ENCODE results near the gene SNPH.

SNPH gene

GRCh38 chr20:1334370-1334731 lies 68.3 kb downstream of the SNPH start:
- no peaks in the 10 kb centered on the region for H3K9me2 ChIP-seq (replicated peaks; ENCODE audit: insufficient read depth, low read length)
- H4K20me1 ChIP-seq (ENCODE audit: insufficient read depth, low read length): no peaks in the 10 kb centered on the region; the same call in 1 of the 2 replicates
- no peak overlapping the region for H2AFZ ChIP-seq (ENCODE audit: low read length)
- H3K4me3 ChIP-seq (ENCODE audit: low read length): no peak overlapping the region
- H3K9me3 ChIP-seq (replicated peaks; ENCODE audit: insufficient read depth, low read length): no peaks in the 10 kb centered on the region
- peaks cover 18% of the 10 kb centered on the region for H3K79me2 ChIP-seq (ENCODE audit: low read length)
- H3K4me1 ChIP-seq (ENCODE audit: low read length): no peaks in the 10 kb centered on the region
- H3K36me3 ChIP-seq (replicated peaks; ENCODE audit: insufficient read depth, low read length): no peaks in the 10 kb centered on the region
- H3K27me3 ChIP-seq (replicated peaks; ENCODE audit: insufficient read depth, low read length): no peaks in the 10 kb centered on the region
- DNase-seq: no peak
- no peak overlapping the region for H3K27ac ChIP-seq (ENCODE audit: low read length)
- no peak overlapping the region for H3K9ac ChIP-seq (ENCODE audit: low read length)
- TF ChIP-seq CTCF (IDR thresholded peaks at IDR 0.05; ENCODE audit: low read length): no peak
- TF ChIP-seq EZH2phosphoT487 (IDR thresholded peaks at IDR 0.05; ENCODE audit: low read length): no peak
- TF ChIP-seq EZH2 (optimal IDR thresholded peaks at IDR 0.05; ENCODE audit: low read depth, low read length): no peak
- no peak overlapping the region for H3K4me2 ChIP-seq (ENCODE audit: low read depth, low read length)
- H3F3A ChIP-seq (ENCODE audit: insufficient read depth, low read length): no peaks in the 10 kb centered on the region

GRCh38 chr20:1334761-1335160 lies 68.7 kb downstream of the SNPH start:
- Histone ChIP-seq H4K20me1 (ENCODE audit: insufficient read depth, low read length) (no peaks in the 10 kb centered on the region; the same call in 1 of the 2 replicates), H3K9ac (ENCODE audit: low read length) (no peak overlapping the region), H3K79me2 (ENCODE audit: low read length) (peaks cover 15% of the 10 kb centered on the region), H3K4me3 (ENCODE audit: low read length) (no peak overlapping the region), H3K9me3 (replicated peaks; ENCODE audit: insufficient read depth, low read length) (no peaks in the 10 kb centered on the region), H3K36me3 (replicated peaks; ENCODE audit: insufficient read depth, low read length) (no peaks in the 10 kb centered on the region), H3K4me1 (ENCODE audit: low read length) (no peaks in the 10 kb centered on the region), H3K4me2 (ENCODE audit: low read depth, low read length) (no peak overlapping the region), H3K27me3 (replicated peaks; ENCODE audit: insufficient read depth, low read length) (no peaks in the 10 kb centered on the region), H3K27ac (ENCODE audit: low read length) (no peak overlapping the region), H2AFZ (ENCODE audit: low read length) (no peak overlapping the region), H3F3A (ENCODE audit: insufficient read depth, low read length) (no peaks in the 10 kb centered on the region), H3K9me2 (replicated peaks; ENCODE audit: insufficient read depth, low read length) (no peaks in the 10 kb centered on the region)
- DNase-seq: no peak
- TF ChIP-seq EZH2 (optimal IDR thresholded peaks at IDR 0.05; ENCODE audit: low read depth, low read length) (no peak), CTCF (IDR thresholded peaks at IDR 0.05; ENCODE audit: low read length) (no peak), EZH2phosphoT487 (IDR thresholded peaks at IDR 0.05; ENCODE audit: low read length) (no peak)

- Histone ChIP-seq H3K9me2 (replicated peaks; ENCODE audit: insufficient read depth, low read length) (no peaks in the 10 kb centered on the region), H3K9ac (ENCODE audit: low read length) (no peak overlapping the region), H3K79me2 (ENCODE audit: low read length) (peaks cover 7% of the 10 kb centered on the region; the same call in 1 of the 2 replicates), H4K20me1 (ENCODE audit: insufficient read depth, low read length) (no peaks in the 10 kb centered on the region; the same call in 1 of the 2 replicates), H3F3A (ENCODE audit: insufficient read depth, low read length) (no peaks in the 10 kb centered on the region), H2AFZ (ENCODE audit: low read length) (no peak overlapping the region), H3K27me3 (replicated peaks; ENCODE audit: insufficient read depth, low read length) (no peaks in the 10 kb centered on the region), H3K36me3 (replicated peaks; ENCODE audit: insufficient read depth, low read length) (no peaks in the 10 kb centered on the region), H3K4me3 (ENCODE audit: low read length) (no peak overlapping the region), H3K9me3 (replicated peaks; ENCODE audit: insufficient read depth, low read length) (no peaks in the 10 kb centered on the region), H3K27ac (ENCODE audit: low read length) (no peak overlapping the region), H3K4me2 (ENCODE audit: low read depth, low read length) (no peak overlapping the region), H3K4me1 (ENCODE audit: low read length) (no peaks in the 10 kb centered on the region)
- DNase-seq: no peak
- TF ChIP-seq EZH2phosphoT487 (IDR thresholded peaks at IDR 0.05; ENCODE audit: low read length): no peak
- TF ChIP-seq EZH2 (optimal IDR thresholded peaks at IDR 0.05; ENCODE audit: low read depth, low read length): no peak
- no peak for TF ChIP-seq CTCF (IDR thresholded peaks at IDR 0.05; ENCODE audit: low read length)
These were observed 70.0 kb downstream of the SNPH start for GRCh38 chr20:1335961-1336698.
